Measurements from ENCODE around the gene TPST1. TPM values are rescaled to one million over a fixed set of nuclear protein-coding genes. Genes with fewer than 3 reads are reported as not detected.
"Not testable (repeated sequence)": the region's sequence is repeated elsewhere in the genome, so short reads cannot be mapped to it uniquely, and the experiment has no call there.

TPST1 gene
- polyA plus RNA-seq, 1 donor = 10.8 TPM

GRCh38 chr7:66206119-66206933 is 1.2 kb downstream of the TPST1 start:
- DNase-seq = no peak
- H3K4me3 ChIP-seq (ENCODE audit: low read length) = peak overlapping the region; percentile 82
- H3K27ac ChIP-seq (ENCODE audit: low read length) = no peak overlapping the region
- WGBS (ENCODE audit: insufficient coverage, low lambda C conversion rate) = no CpG with 5 or more reads among the region's 12 CpGs
- no peaks in the 10 kb centered on the region for H3K27me3 ChIP-seq (ENCODE audit: control insufficient read depth, insufficient read depth, low read length)
- H3K4me1 ChIP-seq (ENCODE audit: control insufficient read depth, insufficient read depth, low read length) = peaks cover 5% of the 10 kb centered on the region
- no peaks in the 10 kb centered on the region for H3K9me3 ChIP-seq (ENCODE audit: control insufficient read depth, low read depth, low read length)
- H3K36me3 ChIP-seq (ENCODE audit: control insufficient read depth, insufficient read depth, low read length) = no peaks in the 10 kb centered on the region

GRCh38 chr7:66206934-66207240 is 1.8 kb downstream of the TPST1 start:
- no peaks in the 10 kb centered on the region for H3K9me3 ChIP-seq (ENCODE audit: control insufficient read depth, low read depth, low read length)
- H3K4me3 ChIP-seq (ENCODE audit: low read length) = no peak overlapping the region
- no peaks in the 10 kb centered on the region for H3K36me3 ChIP-seq (ENCODE audit: control insufficient read depth, insufficient read depth, low read length)
- no peak overlapping the region for H3K27ac ChIP-seq (ENCODE audit: low read length)
- H3K27me3 ChIP-seq (ENCODE audit: control insufficient read depth, insufficient read depth, low read length) = no peaks in the 10 kb centered on the region
- DNase-seq = no peak
- WGBS (ENCODE audit: insufficient coverage, low lambda C conversion rate) = 60% methylated on average over 1 of the region's 5 CpGs
- H3K4me1 ChIP-seq (ENCODE audit: control insufficient read depth, insufficient read depth, low read length) = peaks cover 5% of the 10 kb centered on the region

- H3K36me3 ChIP-seq (ENCODE audit: control insufficient read depth, insufficient read depth, low read length) = no peaks in the 10 kb centered on the region
- no peak overlapping the region for H3K27ac ChIP-seq (ENCODE audit: low read length)
- H3K9me3 ChIP-seq (ENCODE audit: control insufficient read depth, low read depth, low read length) = no peaks in the 10 kb centered on the region
- no peaks in the 10 kb centered on the region for H3K27me3 ChIP-seq (ENCODE audit: control insufficient read depth, insufficient read depth, low read length)
- H3K4me3 ChIP-seq (ENCODE audit: low read length) = no peak overlapping the region
- no peak for DNase-seq
- WGBS (ENCODE audit: insufficient coverage, low lambda C conversion rate) = 88% methylated on average over 3 of the region's 3 CpGs
- peaks cover 5% of the 10 kb centered on the region for H3K4me1 ChIP-seq (ENCODE audit: control insufficient read depth, insufficient read depth, low read length)
Measured at GRCh38 chr7:66207540-66207939, 2.4 kb downstream of the TPST1 start.

GRCh38 chr7:66211429-66211828 is 6.3 kb downstream of the TPST1 start:
- no peaks in the 10 kb centered on the region for H3K4me1 ChIP-seq (ENCODE audit: control insufficient read depth, insufficient read depth, low read length)
- H3K36me3 ChIP-seq (ENCODE audit: control insufficient read depth, insufficient read depth, low read length) = no peaks in the 10 kb centered on the region
- H3K27me3 ChIP-seq (ENCODE audit: control insufficient read depth, insufficient read depth, low read length) = no peaks in the 10 kb centered on the region
- H3K4me3 ChIP-seq (ENCODE audit: low read length) = no peak overlapping the region
- WGBS (ENCODE audit: insufficient coverage, low lambda C conversion rate) = no CpG with 5 or more reads among the region's 5 CpGs
- H3K9me3 ChIP-seq (ENCODE audit: control insufficient read depth, low read depth, low read length) = no peaks in the 10 kb centered on the region
- no peak overlapping the region for H3K27ac ChIP-seq (ENCODE audit: low read length)
- DNase-seq = no peak

- H3K4me1 ChIP-seq (ENCODE audit: control insufficient read depth, insufficient read depth, low read length) = no peaks in the 10 kb centered on the region
- no peak for DNase-seq
- H3K27me3 ChIP-seq (ENCODE audit: control insufficient read depth, insufficient read depth, low read length) = no peaks in the 10 kb centered on the region
- H3K27ac ChIP-seq (ENCODE audit: low read length) = no peak overlapping the region
- no peaks in the 10 kb centered on the region for H3K36me3 ChIP-seq (ENCODE audit: control insufficient read depth, insufficient read depth, low read length)
- WGBS (ENCODE audit: insufficient coverage, low lambda C conversion rate) = no CpG with 5 or more reads among the region's 6 CpGs
- H3K4me3 ChIP-seq (ENCODE audit: low read length) = no peak overlapping the region
- no peaks in the 10 kb centered on the region for H3K9me3 ChIP-seq (ENCODE audit: control insufficient read depth, low read depth, low read length)
Measured at GRCh38 chr7:66213637-66214036, 8.5 kb downstream of the TPST1 start.

GRCh38 chr7:66216687-66217086 is 11.6 kb downstream of the TPST1 start:
- Histone ChIP-seq H3K4me1 (ENCODE audit: control insufficient read depth, insufficient read depth, low read length) (no peaks in the 10 kb centered on the region), H3K27ac (ENCODE audit: low read length) (no peak overlapping the region), H3K27me3 (ENCODE audit: control insufficient read depth, insufficient read depth, low read length) (no peaks in the 10 kb centered on the region), H3K4me3 (ENCODE audit: low read length) (no peak overlapping the region), H3K36me3 (ENCODE audit: control insufficient read depth, insufficient read depth, low read length) (no peaks in the 10 kb centered on the region), H3K9me3 (ENCODE audit: control insufficient read depth, low read depth, low read length) (no peaks in the 10 kb centered on the region)
- no peak for DNase-seq
- WGBS (ENCODE audit: insufficient coverage, low lambda C conversion rate) = 89% methylated on average over 3 of the region's 4 CpGs

GRCh38 chr7:66219805-66220204 is 14.7 kb downstream of the TPST1 start:
- WGBS (ENCODE audit: insufficient coverage, low lambda C conversion rate) = 67% methylated on average over 1 of the region's 1 CpG

GRCh38 chr7:66221442-66221841 is 16.3 kb downstream of the TPST1 start:
- no peak overlapping the region for H3K4me3 ChIP-seq (ENCODE audit: low read length)
- no CpG with 5 or more reads among the region's 3 CpGs for WGBS (ENCODE audit: insufficient coverage, low lambda C conversion rate)

More at GRCh38 chr7:66219805-66220204, 14.7 kb downstream of the TPST1 start:
- H3K4me3 ChIP-seq (ENCODE audit: low read length) = no peak overlapping the region
- no peak overlapping the region for H3K27ac ChIP-seq (ENCODE audit: low read length)
- H3K27me3 ChIP-seq (ENCODE audit: control insufficient read depth, insufficient read depth, low read length) = no peaks in the 10 kb centered on the region
- H3K9me3 ChIP-seq (ENCODE audit: control insufficient read depth, low read depth, low read length) = no peaks in the 10 kb centered on the region
- no peaks in the 10 kb centered on the region for H3K36me3 ChIP-seq (ENCODE audit: control insufficient read depth, insufficient read depth, low read length)
- H3K4me1 ChIP-seq (ENCODE audit: control insufficient read depth, insufficient read depth, low read length) = no peaks in the 10 kb centered on the region
- no peak for DNase-seq

GRCh38 chr7:66227808-66228207 is 22.7 kb downstream of the TPST1 start:
- DNase-seq = no peak
- 100% methylated on average over 1 of the region's 1 CpG for WGBS (ENCODE audit: insufficient coverage, low lambda C conversion rate)
- Histone ChIP-seq H3K9me3 (ENCODE audit: control insufficient read depth, low read depth, low read length) (peaks cover 8% of the 10 kb centered on the region), H3K27ac (ENCODE audit: low read length) (no peak overlapping the region), H3K4me1 (ENCODE audit: control insufficient read depth, insufficient read depth, low read length) (no peaks in the 10 kb centered on the region), H3K4me3 (ENCODE audit: low read length) (no peak overlapping the region), H3K27me3 (ENCODE audit: control insufficient read depth, insufficient read depth, low read length) (no peaks in the 10 kb centered on the region), H3K36me3 (ENCODE audit: control insufficient read depth, insufficient read depth, low read length) (no peaks in the 10 kb centered on the region)

More at GRCh38 chr7:66221442-66221841, 16.3 kb downstream of the TPST1 start:
- Histone ChIP-seq H3K9me3 (ENCODE audit: control insufficient read depth, low read depth, low read length) (no peaks in the 10 kb centered on the region), H3K36me3 (ENCODE audit: control insufficient read depth, insufficient read depth, low read length) (no peaks in the 10 kb centered on the region), H3K4me1 (ENCODE audit: control insufficient read depth, insufficient read depth, low read length) (no peaks in the 10 kb centered on the region), H3K27ac (ENCODE audit: low read length) (no peak overlapping the region), H3K27me3 (ENCODE audit: control insufficient read depth, insufficient read depth, low read length) (no peaks in the 10 kb centered on the region)
- DNase-seq = no peak

- not testable (repeated sequence) for H3K27ac ChIP-seq (ENCODE audit: low read length); H3K4me3 ChIP-seq (ENCODE audit: low read length); H3K4me1 ChIP-seq (ENCODE audit: control insufficient read depth, insufficient read depth, low read length); H3K36me3 ChIP-seq (ENCODE audit: control insufficient read depth, insufficient read depth, low read length); H3K9me3 ChIP-seq (ENCODE audit: control insufficient read depth, low read depth, low read length); H3K27me3 ChIP-seq (ENCODE audit: control insufficient read depth, insufficient read depth, low read length); DNase-seq
- WGBS (ENCODE audit: insufficient coverage, low lambda C conversion rate) = no CpG with 5 or more reads among the region's 24 CpGs
Measured at GRCh38 chr7:66231326-66232216, 26.4 kb downstream of the TPST1 start.
